Keratinocyte (primary cell): ENCODE measurements around the gene MAD1L1. TPM values are rescaled to one million over a fixed set of nuclear protein-coding genes. Genes with fewer than 3 reads are reported as not detected.

ENCODE experiments used
- DNase-seq: peaks from one replicate; pipeline ENCODE4 v3.0.0-alpha.2; 2011; ENCODE audit warnings: low read depth, missing footprints, low spot score
- FAIRE-seq: peaks from 2 replicates; lab custom pipeline; 2011; peaks lifted over from hg19 to GRCh38; lab: Jason Lieb, UNC
- H2AFZ ChIP-seq: 2 replicates; pipeline ENCODE4 v1.6.0; 2012; ENCODE audit warnings: low read length, control low read depth, inconsistent platforms; ENCODE audit not compliant: control insufficient read depth
- H3K27ac ChIP-seq: 2 replicates; pipeline ENCODE4 v1.5.1; 2011; ENCODE audit warnings: low read length; ENCODE audit not compliant: control insufficient read depth, insufficient read depth
- H3K27me3 ChIP-seq: 3 replicates; pipeline ENCODE4 v1.6.0; 2011; ENCODE audit warnings: low read length; ENCODE audit not compliant: control insufficient read depth, insufficient read depth; ENCODE audit errors: extremely low read depth
- H3K36me3 ChIP-seq, 2 experiments: 2 replicates in 1 of 2; 3 replicates in 1 of 2; pipeline ENCODE4 v1.5.1; 2011; ENCODE audit warnings: low read length in 2 of 2, mild to moderate bottlenecking in 1 of 2; ENCODE audit not compliant: control insufficient read depth in 2 of 2, insufficient read depth in 2 of 2; ENCODE audit errors: extremely low read depth in 1 of 2
- H3K4me1 ChIP-seq: 3 replicates; pipeline ENCODE4 v1.5.1; 2011; ENCODE audit warnings: low read length; ENCODE audit not compliant: control insufficient read depth, insufficient read depth; ENCODE audit errors: extremely low read depth
- H3K4me2 ChIP-seq: 3 replicates; pipeline ENCODE4 v1.6.0; 2011; ENCODE audit warnings: low read depth, low read length; ENCODE audit not compliant: control insufficient read depth, insufficient read depth; ENCODE audit errors: extremely low read depth
- H3K4me3 ChIP-seq, 3 experiments: fragments of 200-600 bp in 1 of 3; sonication (generic) in 1 of 3; 2 replicates in 2 of 3; 3 replicates in 1 of 3; pipeline ENCODE4 v1.5.1; 2011 to 2016; ENCODE audit warnings: low read length in 3 of 3, mild to moderate bottlenecking in 3 of 3, control low read depth in 2 of 3, inconsistent platforms in 1 of 3, low read depth in 1 of 3, mixed read lengths in 1 of 3, mixed run types in 1 of 3, moderate library complexity in 1 of 3; ENCODE audit not compliant: control insufficient read depth in 2 of 3, insufficient read depth in 2 of 3; ENCODE audit errors: extremely low read depth in 1 of 3
- H3K79me2 ChIP-seq: 2 replicates; pipeline ENCODE4 v1.6.0; 2012; ENCODE audit warnings: low read length; ENCODE audit not compliant: control insufficient read depth, insufficient read depth
- H3K9ac ChIP-seq: 3 replicates; pipeline ENCODE4 v1.6.0; 2011; ENCODE audit warnings: low read length; ENCODE audit not compliant: control insufficient read depth, insufficient read depth; ENCODE audit errors: extremely low read depth
- H3K9me1 ChIP-seq: 3 replicates; pipeline ENCODE4 v1.6.0; 2011; ENCODE audit warnings: low read length; ENCODE audit not compliant: control insufficient read depth, insufficient read depth; ENCODE audit errors: extremely low read depth
- H3K9me3 ChIP-seq: 2 replicates; pipeline ENCODE4 v1.5.1; 2012; ENCODE audit warnings: low read depth, low read length; ENCODE audit not compliant: control insufficient read depth
- H4K20me1 ChIP-seq: 3 replicates; pipeline ENCODE4 v1.6.0; 2011; ENCODE audit warnings: low read length; ENCODE audit not compliant: control insufficient read depth, insufficient read depth; ENCODE audit errors: extremely low read depth
- EZH2 ChIP-seq: IDR thresholded peaks from one replicate; pipeline ENCODE4 v1.6.1; 2012; ENCODE audit warnings: inconsistent platforms, mild to moderate bottlenecking, low read length, moderate library complexity
- dilution Hi-C: fragments of 300-500 bp; cut with MboI; formaldehyde crosslinking; loops from one replicate; pipeline ENCODE4 v1.7.0; 2020; ENCODE audit warnings: low sequenced_read_pairs; ENCODE audit not compliant: extremely low pct_ligation_motif_present
- polyA plus RNA-seq, 5 experiments: library from polyadenylated mRNA; depleted of rRNA in 3 of 5; stranded (reverse) in 3 of 5; stranded (forward) in 1 of 5; unstranded in 1 of 5; fragments of >200 nt; gene quantifications; 1 replicate in 1 of 5; 2 replicates in 3 of 5; 3 replicates in 1 of 5; pipeline versions ENCODE4 v1.2.1 to v1.2.3, GENCODE V29; 2011 to 2012; ENCODE audit warnings: missing spikeins in 2 of 5, low read depth in 1 of 5, low replicate concordance in 1 of 5
- TF ChIP-seq, protein P1 (sequence below), 3 experiments: IDR thresholded peaks in 1 of 3; conservative IDR thresholded peaks in 1 of 3; optimal IDR thresholded peaks in 1 of 3; 2 replicates in 2 of 3; 3 replicates in 1 of 3; pipeline versions ENCODE3 to v1.5.1; 2011; ENCODE audit warnings: low read length in 3 of 3, mild to moderate bottlenecking in 3 of 3, moderate library complexity in 2 of 3, control low read depth in 1 of 3, inconsistent platforms in 1 of 3; ENCODE audit not compliant: insufficient read depth in 2 of 3; ENCODE audit errors: extremely low read depth in 1 of 3

MAD1L1 gene
- polyA plus RNA-seq, 1 donor (not counting 4 experiments of a cell fraction or from before 2014, with no cell fraction given), result 18.0 TPM

DNA sequence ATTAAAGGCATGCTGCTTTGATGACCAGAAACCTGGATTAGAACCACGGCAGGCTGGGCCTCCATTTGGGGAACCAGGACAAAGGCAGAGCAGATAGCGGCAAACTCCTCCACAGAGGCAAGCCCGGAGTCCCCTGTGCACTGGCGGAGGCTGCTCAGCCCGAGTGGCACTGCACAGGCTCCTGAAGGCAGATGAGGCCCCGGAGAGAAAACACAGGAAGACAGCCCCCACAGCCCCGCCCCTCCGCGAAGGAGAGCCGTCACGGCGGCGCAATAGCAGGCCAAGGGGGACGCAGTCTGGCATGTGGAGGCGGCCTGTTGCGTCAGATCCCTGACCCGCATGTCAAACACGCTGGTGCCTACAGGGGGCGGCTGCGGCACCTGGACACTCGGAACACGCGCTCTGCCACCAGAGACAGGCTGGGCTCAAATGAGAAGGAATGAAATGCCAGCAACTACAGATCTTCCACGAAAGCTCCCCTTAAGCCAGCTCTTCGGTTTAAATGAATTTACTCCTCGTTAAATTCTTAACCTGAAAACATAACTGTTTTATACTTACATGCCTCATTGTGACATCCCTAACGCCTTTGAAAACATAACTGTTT is 128.5 kb downstream of the MAD1L1 start:
- dilution Hi-C loops, result no loop called here
- H3K27ac ChIP-seq, result no peak overlapping the region
- no peak overlapping the region for H3K4me2 ChIP-seq
- H3K9me1 ChIP-seq, result no peaks in the 10 kb centered on the region
- no peak for DNase-seq
- H3K9ac ChIP-seq, result no peak overlapping the region
- no peak overlapping the region for H3K4me3 ChIP-seq
- no peaks in the 10 kb centered on the region for H3K36me3 ChIP-seq
- H3K4me1 ChIP-seq, result peaks cover 12% of the 10 kb centered on the region
- peaks cover 4% of the 10 kb centered on the region for H4K20me1 ChIP-seq
- H3K27me3 ChIP-seq, result no peaks in the 10 kb centered on the region
- peaks cover 4% of the 10 kb centered on the region for H3K79me2 ChIP-seq
- no peaks in the 10 kb centered on the region for H3K9me3 ChIP-seq
- no peak overlapping the region for H2AFZ ChIP-seq
- no peak for FAIRE-seq
- TF ChIP-seq, protein P1, sequence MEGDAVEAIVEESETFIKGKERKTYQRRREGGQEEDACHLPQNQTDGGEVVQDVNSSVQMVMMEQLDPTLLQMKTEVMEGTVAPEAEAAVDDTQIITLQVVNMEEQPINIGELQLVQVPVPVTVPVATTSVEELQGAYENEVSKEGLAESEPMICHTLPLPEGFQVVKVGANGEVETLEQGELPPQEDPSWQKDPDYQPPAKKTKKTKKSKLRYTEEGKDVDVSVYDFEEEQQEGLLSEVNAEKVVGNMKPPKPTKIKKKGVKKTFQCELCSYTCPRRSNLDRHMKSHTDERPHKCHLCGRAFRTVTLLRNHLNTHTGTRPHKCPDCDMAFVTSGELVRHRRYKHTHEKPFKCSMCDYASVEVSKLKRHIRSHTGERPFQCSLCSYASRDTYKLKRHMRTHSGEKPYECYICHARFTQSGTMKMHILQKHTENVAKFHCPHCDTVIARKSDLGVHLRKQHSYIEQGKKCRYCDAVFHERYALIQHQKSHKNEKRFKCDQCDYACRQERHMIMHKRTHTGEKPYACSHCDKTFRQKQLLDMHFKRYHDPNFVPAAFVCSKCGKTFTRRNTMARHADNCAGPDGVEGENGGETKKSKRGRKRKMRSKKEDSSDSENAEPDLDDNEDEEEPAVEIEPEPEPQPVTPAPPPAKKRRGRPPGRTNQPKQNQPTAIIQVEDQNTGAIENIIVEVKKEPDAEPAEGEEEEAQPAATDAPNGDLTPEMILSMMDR (optimal IDR thresholded peaks at IDR 0.05 in 1 of 3, IDR thresholded peaks at IDR 0.05 in 1 of 3, conservative IDR thresholded peaks at IDR 0.05 in 1 of 3; ENCODE audit: extremely low read depth in 1 of 3, insufficient read depth in 2 of 3, low read length in 3 of 3), result no peak
- TF ChIP-seq EZH2, result no peak

DNA sequence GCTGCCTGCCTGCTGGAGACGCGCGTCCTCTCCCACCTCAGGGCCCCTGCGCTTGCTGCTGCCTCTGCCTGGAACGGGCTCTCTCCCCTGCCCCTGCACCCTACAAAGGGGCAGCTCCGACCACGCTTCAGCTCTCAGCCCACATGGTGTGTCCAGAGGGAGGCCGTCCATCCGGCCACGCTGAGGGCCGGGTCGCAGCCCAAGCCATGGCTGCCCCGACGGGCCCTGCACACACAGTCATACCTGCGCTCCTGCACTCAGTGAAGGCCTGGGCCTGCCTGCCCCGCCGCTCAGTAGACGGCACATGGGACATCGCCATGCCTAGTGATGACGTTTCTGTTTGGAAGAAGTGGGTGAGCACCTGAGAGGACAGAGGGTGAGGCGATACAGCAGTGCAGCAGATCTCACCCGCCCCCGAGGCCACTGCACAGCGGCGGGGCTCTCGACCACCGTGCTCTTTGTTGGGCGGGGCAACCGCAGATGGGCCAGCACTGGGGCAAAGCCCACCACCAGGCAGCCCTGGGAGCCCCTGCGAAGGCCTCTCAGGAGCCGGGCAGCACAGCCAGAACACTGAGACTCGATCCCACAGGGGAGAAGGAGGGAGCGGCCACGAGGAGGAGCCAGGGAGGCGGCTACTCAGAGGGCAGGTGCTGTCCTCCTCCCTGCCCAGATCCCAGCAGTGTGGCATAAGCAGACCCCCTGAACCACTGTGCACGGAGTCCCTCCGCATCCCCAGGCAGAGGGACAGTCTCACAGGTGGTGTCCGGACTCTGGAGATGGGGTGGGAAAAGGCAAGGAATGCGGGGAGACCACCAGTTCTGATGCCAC is 129.5 kb downstream of the MAD1L1 start:
- Histone ChIP-seq H3K9ac (no peak overlapping the region), H3K9me1 (no peaks in the 10 kb centered on the region), H3K9me3 (no peaks in the 10 kb centered on the region), H3K27ac (no peak overlapping the region), H3K4me3 (no peak overlapping the region), H3K4me2 (no peak overlapping the region), H3K27me3 (no peaks in the 10 kb centered on the region), H4K20me1 (peaks cover 4% of the 10 kb centered on the region), H2AFZ (no peak overlapping the region), H3K4me1 (peaks cover 12% of the 10 kb centered on the region), H3K79me2 (peaks cover 4% of the 10 kb centered on the region), H3K36me3 (no peaks in the 10 kb centered on the region)
- dilution Hi-C loops, result no loop called here
- FAIRE-seq (no peak), DNase-seq (no peak)
- TF ChIP-seq, protein P1 (optimal IDR thresholded peaks at IDR 0.05 in 1 of 3, IDR thresholded peaks at IDR 0.05 in 1 of 3, conservative IDR thresholded peaks at IDR 0.05 in 1 of 3; ENCODE audit: extremely low read depth in 1 of 3, insufficient read depth in 2 of 3, low read length in 3 of 3), result no peak
- no peak for TF ChIP-seq EZH2
